Karpas-422 (cell line): Measurements from ENCODE around the gene GORASP2. TPM values are rescaled to one million over a fixed set of nuclear protein-coding genes. Genes with fewer than 3 reads are reported as not detected.

Experiments
- DNase-seq: peaks from one replicate; pipeline ENCODE4 v3.0.0-alpha.2; 2015
- H2AFZ ChIP-seq: fragments of 200-600 bp; sonication (generic); 2 replicates; pipeline ENCODE4 v1.6.1; 2014; ENCODE audit warnings: antibody characterized with exemption, low read length, mixed read lengths
- H3K27ac ChIP-seq: fragments of 200-600 bp; sonication (generic); 2 replicates; pipeline ENCODE4 v1.5.1; 2014; ENCODE audit warnings: mild to moderate bottlenecking, low read length, moderate library complexity
- H3K27me3 ChIP-seq: fragments of 200-600 bp; sonication (generic); 2 replicates; pipeline ENCODE4 v1.6.1; 2014; ENCODE audit warnings: low read length, mixed read lengths
- H3K36me3 ChIP-seq: fragments of 200-600 bp; sonication (generic); 2 replicates; pipeline ENCODE4 v1.6.1; 2014; ENCODE audit warnings: low read length, mixed read lengths; ENCODE audit not compliant: insufficient read depth
- H3K4me1 ChIP-seq: fragments of 200-600 bp; sonication (generic); 2 replicates; pipeline ENCODE4 v1.6.1; 2014; ENCODE audit warnings: mild to moderate bottlenecking, low read length, mixed read lengths
- H3K4me2 ChIP-seq: fragments of 200-600 bp; sonication (generic); 2 replicates; pipeline ENCODE4 v1.6.1; 2014; ENCODE audit warnings: low read length, low read depth, mild to moderate bottlenecking; ENCODE audit not compliant: poor library complexity, severe bottlenecking
- H3K4me3 ChIP-seq: fragments of 200-600 bp; sonication (generic); 2 replicates; pipeline ENCODE4 v1.5.1; 2014; ENCODE audit warnings: mild to moderate bottlenecking, antibody characterized with exemption, low read length, mixed read lengths
- H3K79me2 ChIP-seq: fragments of 200-600 bp; sonication (generic); 2 replicates; pipeline ENCODE4 v1.6.1; 2014; ENCODE audit warnings: mild to moderate bottlenecking, low read length, mixed read lengths
- H3K9ac ChIP-seq: fragments of 200-600 bp; sonication (generic); 2 replicates; pipeline ENCODE4 v1.6.0; 2014; ENCODE audit warnings: low read length
- H3K9me2 ChIP-seq: fragments of 200-600 bp; sonication (generic), shearing (Covaris generic); replicated peaks from 2 replicates; pipeline ENCODE4 v1.6.0; 2014; ENCODE audit warnings: mild to moderate bottlenecking, low read length, moderate library complexity; ENCODE audit not compliant: insufficient read depth
- H3K9me3 ChIP-seq: fragments of 300-700, 200-600 bp; sonication (generic); 2 replicates; pipeline ENCODE4 v1.6.1; 2014; ENCODE audit warnings: low read length, mixed read lengths
- H4K20me1 ChIP-seq: fragments of 200-600 bp; sonication (generic); 2 replicates; pipeline ENCODE4 v1.6.1; 2014; ENCODE audit warnings: mild to moderate bottlenecking, antibody characterized with exemption, low read length, low read depth; ENCODE audit not compliant: insufficient read depth
- total RNA-seq: library from RNA; depleted of rRNA; stranded (reverse); fragments of >200 nt; shearing (Covaris generic); gene quantifications from 2 replicates; pipeline ENCODE4 v1.2.3, GENCODE V29; 2014; ENCODE audit warnings: low replicate concordance; rRNA removed

GORASP2 gene
- total RNA-seq: 24.0 and 34.3 TPM in 2 replicates

DNA sequence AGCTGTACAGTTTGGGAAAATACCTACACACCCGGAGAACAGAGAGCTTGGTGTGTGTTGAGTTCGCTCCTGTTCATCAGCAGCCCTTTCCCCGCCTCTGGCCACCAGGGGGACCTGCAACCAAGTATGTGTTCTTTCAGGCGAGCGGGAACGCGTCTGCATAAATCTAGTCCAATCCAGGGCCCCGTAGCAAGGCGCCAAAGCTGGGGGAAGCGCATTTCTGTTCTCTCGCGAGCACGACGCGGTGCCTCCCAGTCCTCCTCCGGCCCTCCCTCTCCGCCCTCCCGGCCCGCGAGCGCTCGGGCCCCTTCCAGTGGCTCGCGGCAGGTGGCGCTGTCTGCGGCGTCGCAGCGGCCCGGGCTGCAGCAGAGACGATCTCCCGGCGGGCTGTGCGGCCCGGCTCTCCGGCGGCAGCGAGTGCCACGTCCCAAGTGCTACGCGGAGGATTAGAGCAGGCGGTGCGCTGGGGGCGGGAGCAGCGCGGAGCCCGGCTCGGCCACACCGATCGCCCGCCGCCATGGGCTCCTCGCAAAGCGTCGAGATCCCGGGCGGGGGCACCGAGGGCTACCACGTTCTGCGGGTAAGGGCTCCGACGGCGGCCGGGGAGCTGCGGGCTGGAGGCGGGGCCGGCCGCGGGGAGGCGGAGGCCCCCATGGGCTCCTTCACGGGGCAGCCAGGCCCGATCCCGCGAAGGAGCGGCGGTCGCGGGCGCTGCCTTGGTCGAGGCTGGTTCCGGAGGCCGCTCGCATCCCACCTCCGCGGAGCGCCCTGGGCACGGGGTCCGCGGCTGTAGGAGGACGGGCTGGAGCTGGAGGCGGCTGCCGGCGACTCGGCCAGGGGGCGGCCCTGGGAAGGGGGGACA lies at the start of gene GORASP2:
GORASP2 (plus strand) TSS at position 430 of the 862 bp plus-strand sequence; CDS start at position 518, 88 bp downstream.
- peak; percentile 100 for DNase-seq
- Histone ChIP-seq H3K9me2 (no peaks in the 10 kb centered on the region), H2AFZ (peak within 1 kb of the TSS; percentile 52), H3K4me2 (peak within 1 kb of the TSS; percentile 93), H3K4me1 (peaks cover 45% of the 10 kb centered on the region), H3K36me3 (no peaks in the 10 kb centered on the region), H3K9ac (peak within 1 kb of the TSS; percentile 93), H3K79me2 (peaks cover 49% of the 10 kb centered on the region), H3K27ac (peak within 1 kb of the TSS; percentile 66), H3K4me3 (peak within 1 kb of the TSS; percentile 88), H3K9me3 (peaks cover 4% of the 10 kb centered on the region; the same call in 1 of the 2 replicates), H4K20me1 (peaks cover 32% of the 10 kb centered on the region), H3K27me3 (no peaks in the 10 kb centered on the region)

GRCh38 chr2:170881840-170882239 lies 47.2 kb upstream of the GORASP2 start:
- Histone ChIP-seq H3K4me1 (peaks cover 3% of the 10 kb centered on the region; the same call in 1 of the 2 replicates), H3K36me3 (no peaks in the 10 kb centered on the region), H3K4me2 (no peak overlapping the region), H3K9me2 (no peaks in the 10 kb centered on the region), H3K4me3 (no peak overlapping the region), H3K79me2 (no peaks in the 10 kb centered on the region), H3K9me3 (no peaks in the 10 kb centered on the region), H3K27ac (no peak overlapping the region), H2AFZ (no peak overlapping the region), H3K27me3 (no peaks in the 10 kb centered on the region), H3K9ac (no peak overlapping the region), H4K20me1 (no peaks in the 10 kb centered on the region)
- DNase-seq: no peak

GRCh38 chr2:170882758-170883157 lies 46.3 kb upstream of the GORASP2 start:
- DNase-seq: no peak
- H3K9me3 ChIP-seq: no peaks in the 10 kb centered on the region
- H3K9ac ChIP-seq: no peak overlapping the region
- H3K36me3 ChIP-seq: no peaks in the 10 kb centered on the region
- H3K9me2 ChIP-seq: no peaks in the 10 kb centered on the region
- H3K27ac ChIP-seq: no peak overlapping the region
- no peaks in the 10 kb centered on the region for H4K20me1 ChIP-seq
- peaks cover 3% of the 10 kb centered on the region; the same call in 1 of the 2 replicates for H3K4me1 ChIP-seq
- H2AFZ ChIP-seq: no peak overlapping the region
- H3K4me2 ChIP-seq: no peak overlapping the region
- no peaks in the 10 kb centered on the region for H3K27me3 ChIP-seq
- no peak overlapping the region for H3K4me3 ChIP-seq
- H3K79me2 ChIP-seq: no peaks in the 10 kb centered on the region

GRCh38 chr2:170883683-170884082 lies 45.4 kb upstream of the GORASP2 start:
- H3K4me3 ChIP-seq: no peak overlapping the region
- H3K27me3 ChIP-seq: no peaks in the 10 kb centered on the region
- H3K27ac ChIP-seq: no peak overlapping the region
- H3K9me2 ChIP-seq: no peaks in the 10 kb centered on the region
- H4K20me1 ChIP-seq: no peaks in the 10 kb centered on the region
- no peaks in the 10 kb centered on the region for H3K36me3 ChIP-seq
- H3K4me1 ChIP-seq: peaks cover 3% of the 10 kb centered on the region; the same call in 1 of the 2 replicates
- no peak overlapping the region for H2AFZ ChIP-seq
- H3K79me2 ChIP-seq: no peaks in the 10 kb centered on the region
- no peak for DNase-seq
- H3K9ac ChIP-seq: no peak overlapping the region
- no peak overlapping the region for H3K4me2 ChIP-seq
- no peaks in the 10 kb centered on the region for H3K9me3 ChIP-seq

DNA sequence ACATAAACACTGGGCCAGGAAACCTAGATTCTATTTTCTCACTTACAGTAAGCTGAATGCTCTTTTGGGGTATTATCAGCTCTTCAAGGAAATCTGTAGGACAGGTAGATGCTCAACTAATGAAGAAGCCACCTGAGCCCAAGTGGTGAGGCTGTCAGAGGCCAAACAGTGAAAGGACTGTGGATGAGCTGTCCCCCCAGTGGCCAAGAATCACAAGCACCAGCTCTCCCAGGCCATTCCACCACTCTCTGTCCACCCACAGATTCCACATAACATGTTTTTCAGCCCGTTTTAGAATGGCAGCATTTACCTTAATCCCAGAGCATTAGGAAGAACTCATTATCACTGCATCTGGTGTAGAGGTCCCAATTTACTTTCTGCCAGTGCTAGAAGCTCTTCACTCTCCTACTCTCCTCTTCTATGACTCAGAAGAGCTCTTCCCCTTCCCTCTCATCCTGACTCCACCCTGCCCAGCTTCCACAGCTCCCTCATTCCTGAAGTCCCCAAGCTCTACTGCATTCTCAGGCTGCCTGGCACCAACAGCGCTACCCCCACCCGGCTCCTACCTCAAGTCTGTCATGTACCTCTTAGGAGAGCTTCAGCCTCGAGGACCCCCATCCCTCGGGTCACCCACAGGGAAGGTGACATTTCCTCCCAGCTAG lies 43.8 kb upstream of the GORASP2 start:
- no peaks in the 10 kb centered on the region for H4K20me1 ChIP-seq
- no peak overlapping the region for H3K4me3 ChIP-seq
- H3K79me2 ChIP-seq: no peaks in the 10 kb centered on the region
- H3K9me3 ChIP-seq: no peaks in the 10 kb centered on the region
- no peaks in the 10 kb centered on the region for H3K36me3 ChIP-seq
- no peaks in the 10 kb centered on the region for H3K9me2 ChIP-seq
- H3K9ac ChIP-seq: no peak overlapping the region
- no peak for DNase-seq
- no peak overlapping the region for H2AFZ ChIP-seq
- peaks cover 3% of the 10 kb centered on the region; the same call in 1 of the 2 replicates for H3K4me1 ChIP-seq
- H3K4me2 ChIP-seq: no peak overlapping the region
- no peaks in the 10 kb centered on the region for H3K27me3 ChIP-seq
- no peak overlapping the region for H3K27ac ChIP-seq

- Histone ChIP-seq H3K9me3 (no peaks in the 10 kb centered on the region), H3K9ac (no peak overlapping the region), H3K36me3 (no peaks in the 10 kb centered on the region), H3K27ac (no peak overlapping the region), H3K79me2 (no peaks in the 10 kb centered on the region), H3K4me1 (peaks cover 3% of the 10 kb centered on the region; the same call in 1 of the 2 replicates), H2AFZ (no peak overlapping the region), H3K9me2 (no peaks in the 10 kb centered on the region), H3K27me3 (no peaks in the 10 kb centered on the region), H3K4me2 (no peak overlapping the region), H4K20me1 (no peaks in the 10 kb centered on the region), H3K4me3 (no peak overlapping the region)
- DNase-seq: no peak
Observed at GRCh38 chr2:170886386-170886785, 42.7 kb upstream of the GORASP2 start.

DNA sequence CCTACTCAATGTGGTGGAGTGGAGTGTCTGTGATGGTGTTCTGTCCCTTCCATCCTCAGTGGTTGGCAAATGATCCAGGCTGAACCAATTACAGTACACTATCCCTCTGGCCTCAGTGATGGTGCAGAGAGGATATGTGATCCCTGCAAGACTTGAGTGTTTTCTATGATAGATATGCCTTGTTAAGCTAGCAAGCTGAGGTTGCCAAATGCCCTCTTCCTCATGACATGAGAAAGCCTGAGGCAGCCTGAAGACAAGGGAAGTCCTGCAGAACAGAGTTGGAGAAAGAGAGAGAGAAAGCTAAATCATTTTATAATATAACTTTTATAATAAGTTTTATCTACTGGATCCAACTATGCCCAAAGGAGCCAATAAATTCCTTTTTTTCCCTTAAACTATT lies 41.6 kb upstream of the GORASP2 start:
- H2AFZ ChIP-seq: no peak overlapping the region
- DNase-seq: no peak
- H3K79me2 ChIP-seq: no peaks in the 10 kb centered on the region
- no peaks in the 10 kb centered on the region for H3K27me3 ChIP-seq
- H3K9me3 ChIP-seq: no peaks in the 10 kb centered on the region
- H3K4me2 ChIP-seq: no peak overlapping the region
- no peak overlapping the region for H3K9ac ChIP-seq
- H3K27ac ChIP-seq: no peak overlapping the region
- no peaks in the 10 kb centered on the region for H3K9me2 ChIP-seq
- no peaks in the 10 kb centered on the region for H4K20me1 ChIP-seq
- no peaks in the 10 kb centered on the region for H3K36me3 ChIP-seq
- H3K4me1 ChIP-seq: peaks cover 3% of the 10 kb centered on the region; the same call in 1 of the 2 replicates
- no peak overlapping the region for H3K4me3 ChIP-seq

DNA sequence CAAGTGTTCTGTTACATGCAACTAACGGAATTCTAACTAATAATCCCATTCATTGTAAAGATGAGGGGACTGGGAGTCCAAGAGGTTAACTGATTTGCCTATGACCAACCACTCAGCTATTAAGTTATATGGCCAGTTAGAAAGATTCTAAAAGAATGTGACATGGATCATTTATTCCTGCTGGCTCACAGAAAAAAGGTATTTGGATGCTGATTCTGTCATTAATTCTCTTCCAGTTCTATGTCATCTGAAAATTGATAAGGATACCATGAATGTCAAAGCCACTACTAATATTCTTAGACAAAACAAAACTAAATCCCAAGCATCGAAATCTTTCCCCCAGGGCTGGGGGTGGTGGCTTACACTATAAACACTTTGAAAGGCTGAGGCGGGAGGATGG lies 41.2 kb upstream of the GORASP2 start:
- Histone ChIP-seq H3K4me1 (peaks cover 3% of the 10 kb centered on the region; the same call in 1 of the 2 replicates), H3K9ac (no peak overlapping the region), H3K79me2 (no peaks in the 10 kb centered on the region), H2AFZ (no peak overlapping the region), H3K9me2 (no peaks in the 10 kb centered on the region), H3K36me3 (no peaks in the 10 kb centered on the region), H3K27ac (no peak overlapping the region), H3K4me2 (no peak overlapping the region), H3K9me3 (no peaks in the 10 kb centered on the region), H3K27me3 (no peaks in the 10 kb centered on the region), H3K4me3 (no peak overlapping the region), H4K20me1 (no peaks in the 10 kb centered on the region)
- DNase-seq: no peak
